NCI-H1436 treated with DMSO at 0.1 percent for 48 hours (cell line): ENCODE measurements around the gene TEN1.
"Not testable (repeated sequence)": the region's sequence is repeated elsewhere in the genome, so short reads cannot be mapped to it uniquely, and the experiment has no call there.

ENCODE experiments used
- DNase-seq: peaks from one replicate; lab custom pipeline; 2025; lab: John Stamatoyannopoulos, UW

The TEN1 gene

DNA sequence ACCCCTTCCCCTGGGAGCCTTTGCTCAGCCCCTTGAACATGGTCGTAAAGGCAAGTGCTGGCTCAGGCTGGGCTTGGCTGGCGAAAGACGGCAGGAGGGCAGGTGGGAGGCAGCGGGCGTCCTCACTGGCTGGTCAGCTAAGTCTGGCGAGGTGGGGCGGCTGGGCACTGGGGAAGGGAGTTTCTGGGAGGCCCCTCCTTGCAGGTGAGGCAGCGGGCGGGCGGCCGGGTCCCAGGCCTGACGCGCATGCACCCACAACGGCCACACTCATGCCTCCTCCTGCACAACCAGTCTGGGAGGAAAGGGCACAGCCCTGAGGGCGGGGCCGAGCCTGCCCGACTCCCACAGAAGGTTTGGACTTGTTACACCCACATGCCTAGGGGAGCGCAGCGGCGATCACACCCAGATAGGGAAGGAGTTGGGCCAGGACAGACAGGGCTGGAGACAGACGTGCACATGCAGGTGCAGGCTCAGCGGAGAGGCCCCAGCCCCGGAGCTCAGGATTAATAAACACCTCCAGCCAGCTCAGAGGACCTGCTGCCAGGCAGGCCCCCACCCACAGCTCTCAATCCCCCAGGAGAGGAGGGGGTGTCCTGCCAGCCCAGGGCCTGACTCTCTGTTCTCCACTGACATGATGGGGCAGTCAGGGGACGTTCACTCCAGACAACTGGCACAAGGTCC, 48.3 kb downstream of the TEN1 start, which contains the start of gene EVPL:
Gene EVPL (minus strand): TSS at position 148 of the 681 bp plus-strand sequence. CDS start 108 bp downstream, at position 40.
- no peak for DNase-seq

DNA sequence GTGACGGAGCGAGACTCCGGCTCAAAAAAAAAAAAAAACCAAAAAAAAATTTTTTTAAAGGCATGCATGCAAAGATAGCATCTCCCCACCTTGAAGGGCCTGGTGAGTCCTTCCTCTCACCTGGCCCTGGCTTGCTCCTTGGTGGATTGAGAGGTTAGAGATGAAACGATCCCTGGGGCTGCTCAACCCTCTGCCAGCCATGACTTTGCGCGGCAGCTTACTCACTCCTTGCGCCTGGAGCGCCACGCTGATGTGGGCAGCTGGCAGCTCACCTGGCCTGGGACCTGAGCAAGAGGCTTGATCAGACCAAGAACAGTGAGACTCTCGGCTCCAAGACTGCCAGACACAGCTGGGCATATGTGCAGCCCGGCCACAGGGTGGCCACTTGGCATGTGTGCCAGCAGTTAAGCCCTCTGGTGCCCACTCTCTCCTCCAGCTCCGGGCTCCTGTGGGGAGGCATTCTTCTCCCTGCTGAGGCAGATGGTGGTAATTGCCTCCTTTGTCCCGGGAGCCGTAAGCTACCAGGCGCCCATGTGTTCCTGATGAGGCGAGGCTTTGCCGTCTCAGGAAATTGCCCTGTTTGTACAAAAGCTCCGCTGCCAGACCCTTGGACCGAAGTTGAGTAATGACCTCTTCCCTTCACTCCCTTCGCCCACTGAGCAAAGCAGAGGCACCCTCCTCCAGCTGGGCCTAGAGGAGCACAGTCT, 53.2 kb downstream of the TEN1 start:
- no peak for DNase-seq

DNA sequence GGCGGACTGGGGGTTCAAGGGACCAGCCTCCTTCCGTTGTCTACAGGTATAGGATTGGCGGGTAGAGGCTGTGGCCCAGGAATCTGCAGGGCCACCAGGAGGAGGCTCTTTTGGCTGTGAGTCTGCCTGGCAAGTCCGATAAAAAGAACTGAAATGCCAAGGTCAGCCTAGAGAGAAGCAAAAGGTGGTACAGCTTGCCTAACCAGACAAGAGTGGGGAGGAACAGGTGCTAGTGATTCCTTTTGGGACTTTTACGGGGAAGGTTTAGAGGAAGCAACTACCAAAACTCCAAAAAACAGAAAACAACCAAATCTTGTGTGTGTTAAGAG, 53.7 kb downstream of the TEN1 start:
- no peak for DNase-seq

DNA sequence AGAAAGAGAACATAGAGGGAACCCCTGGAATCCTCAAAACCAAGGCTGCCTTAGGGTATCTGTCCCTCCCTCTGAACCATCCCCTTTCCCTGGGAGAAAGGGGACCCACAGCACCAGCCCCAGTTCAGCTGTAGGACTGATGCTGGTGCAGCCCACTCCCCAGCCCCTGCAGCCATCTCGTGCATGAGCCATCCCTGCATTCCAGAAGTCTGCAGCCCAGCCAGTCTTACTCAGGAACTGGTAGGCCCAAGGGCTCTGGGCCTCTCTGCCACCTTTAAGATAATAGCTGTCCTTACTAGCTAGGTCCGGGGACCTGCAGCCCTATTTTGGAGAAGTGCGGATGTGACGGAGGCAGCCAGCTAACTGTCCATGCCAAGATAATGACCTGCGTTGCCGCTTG, 54.1 kb downstream of the TEN1 start:
- no peak for DNase-seq

DNA sequence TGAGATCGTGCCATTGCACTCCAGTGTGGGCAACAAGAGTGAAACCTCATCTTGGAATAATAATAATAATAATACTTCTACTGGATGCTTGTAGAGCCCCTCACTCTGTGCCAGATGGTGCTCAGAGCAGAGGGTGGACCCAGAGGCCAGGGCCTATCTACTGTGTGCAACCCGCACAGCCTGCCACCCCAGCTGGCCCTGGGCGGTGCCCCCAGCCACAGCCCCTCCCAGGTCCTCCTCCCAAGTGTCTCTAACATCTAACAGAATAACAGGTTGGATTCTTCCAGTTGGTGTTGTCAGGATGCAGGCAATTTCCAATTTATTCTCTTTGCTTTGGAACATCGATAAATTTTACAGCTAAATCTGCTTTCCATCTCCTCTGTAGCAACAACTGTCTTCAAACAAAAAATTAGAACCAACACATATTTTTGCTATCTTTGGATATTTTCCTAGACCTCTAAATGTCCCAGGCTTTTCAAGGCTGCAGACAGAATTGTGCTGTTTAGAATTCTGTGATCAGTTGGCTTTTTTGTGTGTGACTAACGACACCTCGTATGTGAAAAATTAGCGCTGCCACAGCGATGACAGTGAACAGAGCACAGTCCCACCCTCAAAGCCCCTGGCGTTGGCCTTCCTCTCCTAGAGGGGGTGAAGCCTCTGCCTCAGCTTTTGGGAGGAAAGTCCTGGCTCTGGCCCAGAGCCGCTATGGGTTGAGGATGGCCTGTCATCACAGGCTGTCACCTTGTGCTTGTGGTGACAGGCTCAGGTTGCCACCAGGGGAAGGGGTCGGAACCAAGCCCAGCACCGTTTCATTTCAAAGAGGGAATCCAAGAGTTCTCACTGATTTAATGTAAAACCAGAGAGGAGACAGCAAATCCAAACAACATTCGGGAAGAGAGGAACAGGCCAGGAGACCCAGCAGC, 55.6 kb downstream of the TEN1 start:
- DNase-seq = no peak

DNA sequence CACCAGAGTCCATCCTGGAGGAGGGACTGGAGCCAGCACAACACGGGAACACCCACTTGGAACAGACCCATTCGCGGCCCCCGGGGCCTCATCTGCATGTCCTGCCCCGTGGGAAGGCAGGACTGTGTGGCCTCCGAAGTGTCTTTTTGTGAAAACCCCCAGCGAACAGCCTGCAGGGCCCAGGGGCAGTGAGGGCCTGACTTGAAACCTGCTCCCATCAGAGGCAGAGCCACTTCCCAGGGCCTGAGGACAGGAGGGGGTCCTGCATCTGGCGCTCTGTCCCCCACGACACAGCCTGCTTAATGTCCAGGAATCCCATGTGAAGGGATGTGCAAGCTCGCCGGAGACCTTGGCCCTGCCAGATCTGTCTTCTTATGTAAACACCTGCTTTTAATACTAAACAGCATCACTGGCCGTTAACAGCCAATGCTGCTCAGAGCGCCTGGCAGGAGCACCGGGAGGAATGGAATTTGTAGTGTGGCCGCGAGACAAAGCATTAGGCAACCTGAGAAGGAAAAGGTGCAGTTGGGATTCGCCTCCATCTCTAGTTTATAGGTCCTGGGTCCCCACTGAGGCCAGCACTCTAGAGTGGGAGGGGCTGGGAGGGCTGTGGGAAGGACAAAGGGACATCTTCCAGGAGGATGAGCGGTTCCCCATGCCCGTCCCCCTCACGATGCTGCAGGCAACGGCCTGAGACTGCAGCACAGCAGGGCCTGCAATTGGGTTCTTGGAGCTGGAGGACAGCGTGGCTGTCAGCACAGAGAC, 57.6 kb downstream of the TEN1 start:
- no peak for DNase-seq

DNA sequence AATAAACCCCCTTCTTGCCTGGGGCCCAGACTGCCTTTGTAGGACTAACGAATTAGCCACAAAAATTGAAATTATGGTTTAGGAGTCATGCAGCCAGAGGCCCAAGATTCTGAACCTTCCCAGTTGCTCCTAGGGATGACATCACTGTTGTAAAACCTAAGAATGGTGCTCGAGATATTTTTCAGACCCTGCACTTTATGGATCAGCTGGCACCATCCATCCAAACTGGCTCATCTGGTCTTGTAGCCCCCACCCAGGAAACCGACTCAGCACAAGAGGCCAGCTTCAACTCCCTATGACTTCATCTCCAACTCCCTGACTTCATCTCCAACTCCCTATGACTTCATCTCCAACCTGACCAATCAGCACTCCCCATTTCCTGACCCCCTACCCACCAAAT, 59.0 kb downstream of the TEN1 start:
- no peak for DNase-seq

DNA sequence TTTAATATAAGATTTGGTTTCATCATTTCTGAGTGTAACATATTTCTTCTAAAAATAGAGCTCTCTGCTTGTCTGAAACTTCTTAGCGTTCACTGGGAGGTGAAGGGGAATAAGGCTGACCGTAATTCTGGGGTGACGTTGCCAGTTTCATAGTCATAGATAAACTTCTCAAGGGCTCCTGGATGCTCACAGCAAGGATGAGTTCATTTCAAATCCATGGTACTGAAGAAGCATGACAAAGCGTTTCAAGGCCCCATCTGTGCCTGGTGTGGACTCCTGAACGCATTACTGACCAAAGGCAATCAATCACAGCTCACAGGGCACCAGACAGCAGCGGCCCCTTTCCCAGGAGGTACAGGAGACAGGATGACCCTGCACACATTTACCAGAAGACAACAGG, 60.1 kb downstream of the TEN1 start:
- DNase-seq = no peak

DNA sequence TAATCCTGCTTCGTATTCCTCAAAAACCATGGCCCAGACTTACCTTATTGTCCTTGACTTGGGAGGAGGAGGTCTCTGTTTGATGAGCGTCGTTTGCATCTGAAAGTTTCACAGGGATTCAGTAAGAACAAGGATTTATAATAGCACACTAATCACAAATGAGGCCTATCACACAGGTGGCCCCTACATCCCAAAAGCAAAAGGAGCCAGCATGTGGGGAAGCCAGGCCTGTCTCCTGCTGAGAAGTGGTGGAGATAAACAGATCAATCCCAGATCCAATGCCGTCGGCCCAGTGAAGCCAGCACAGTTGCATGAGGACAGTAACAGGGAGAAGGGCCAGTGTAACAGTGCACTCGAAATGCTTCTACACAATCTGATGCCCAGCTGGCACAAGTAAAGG, 61.3 kb downstream of the TEN1 start:
- no peak for DNase-seq

DNA sequence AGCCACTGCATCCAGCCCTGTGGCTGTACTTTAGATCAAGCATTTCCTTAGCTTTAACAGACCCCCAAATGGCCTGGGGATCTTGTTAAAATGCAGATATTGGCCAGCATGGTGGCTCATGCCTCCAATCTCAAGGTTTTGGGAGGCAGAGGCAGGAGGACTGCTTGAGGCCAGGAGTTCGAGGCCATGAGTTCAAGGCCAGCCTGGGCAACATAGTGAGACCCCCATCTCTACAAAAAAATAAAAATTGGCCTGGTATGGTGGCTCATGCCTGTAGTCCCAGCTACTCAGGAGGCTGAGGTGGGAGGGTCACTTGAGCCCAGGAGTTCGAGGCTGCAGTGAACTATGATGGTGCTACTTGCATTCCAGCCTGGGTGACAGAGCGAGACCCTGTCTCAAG, 63.8 kb downstream of the TEN1 start:
- not testable (repeated sequence) for DNase-seq

DNA sequence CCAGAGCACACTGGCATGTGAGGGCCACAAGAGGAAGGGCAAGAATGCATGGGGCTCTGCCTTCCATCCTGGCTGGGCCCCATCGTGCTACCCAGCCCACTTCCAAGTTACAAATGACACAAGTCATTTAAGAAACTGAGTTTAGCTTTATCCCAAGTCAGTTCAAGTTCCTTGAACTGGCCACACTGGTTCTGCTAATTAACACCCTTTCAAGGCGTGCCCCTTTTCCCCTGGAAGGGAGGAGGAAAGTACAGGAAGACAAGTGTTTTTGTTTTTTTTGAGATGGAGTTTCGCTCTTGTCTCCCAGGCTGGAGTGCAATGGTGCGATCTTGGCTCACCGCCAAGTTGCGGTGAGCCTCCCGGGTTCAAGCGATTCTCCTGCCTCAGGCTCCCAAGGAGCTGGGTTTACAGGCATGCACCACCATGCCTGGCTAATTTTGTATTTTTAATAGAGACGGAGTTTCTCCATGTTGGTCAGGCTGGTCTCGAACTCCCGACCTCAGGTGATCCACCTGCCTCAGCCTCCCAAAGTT, 65.5 kb downstream of the TEN1 start:
- DNase-seq = not testable (repeated sequence)

DNA sequence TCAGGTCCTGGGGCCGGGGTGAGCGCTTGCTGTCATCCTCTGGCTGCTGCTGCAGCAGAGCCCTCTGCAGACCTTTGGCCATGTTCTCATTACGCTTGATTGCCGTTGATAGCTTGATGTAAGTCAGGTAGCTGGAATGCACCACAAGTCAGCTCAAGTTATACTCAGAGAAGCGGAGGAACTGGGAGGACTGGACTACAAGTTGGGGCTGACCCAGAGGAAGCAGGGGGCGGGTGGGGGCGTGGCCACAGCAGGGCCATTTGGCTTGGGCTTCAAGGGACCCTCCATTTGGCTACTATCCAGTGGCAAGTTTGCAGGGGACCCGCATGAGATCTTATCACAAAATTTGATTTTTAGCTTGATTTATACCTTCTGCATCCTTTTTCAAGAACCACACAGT, 67.0 kb downstream of the TEN1 start:
- no peak for DNase-seq

DNA sequence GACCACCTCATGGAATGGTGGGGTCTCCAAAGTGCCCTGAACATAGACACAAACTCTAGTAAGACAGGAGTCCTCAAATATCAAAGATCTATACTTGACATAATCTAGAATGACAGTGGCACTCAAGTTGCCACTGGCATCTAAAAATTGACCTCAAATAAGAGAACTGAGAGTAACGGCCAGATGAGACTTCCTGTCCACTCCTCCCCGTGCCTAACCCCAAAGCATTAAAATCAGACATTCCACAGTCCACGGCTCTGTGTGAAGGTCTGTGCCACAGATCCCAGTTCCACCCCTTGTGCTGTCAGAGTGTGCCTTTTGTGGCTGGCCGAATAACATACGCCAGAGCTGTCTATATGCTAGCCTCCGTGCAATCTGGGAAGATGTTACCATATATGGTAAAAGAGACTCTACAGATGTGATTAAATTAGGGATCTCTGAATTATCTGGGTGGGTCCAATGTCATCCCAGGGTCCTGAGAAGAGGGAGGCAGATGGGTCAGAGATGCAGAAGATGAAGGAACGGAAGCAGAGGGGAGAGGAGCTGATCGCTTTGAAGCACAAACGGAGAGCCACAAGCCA, 69.1 kb downstream of the TEN1 start:
- no peak for DNase-seq

DNA sequence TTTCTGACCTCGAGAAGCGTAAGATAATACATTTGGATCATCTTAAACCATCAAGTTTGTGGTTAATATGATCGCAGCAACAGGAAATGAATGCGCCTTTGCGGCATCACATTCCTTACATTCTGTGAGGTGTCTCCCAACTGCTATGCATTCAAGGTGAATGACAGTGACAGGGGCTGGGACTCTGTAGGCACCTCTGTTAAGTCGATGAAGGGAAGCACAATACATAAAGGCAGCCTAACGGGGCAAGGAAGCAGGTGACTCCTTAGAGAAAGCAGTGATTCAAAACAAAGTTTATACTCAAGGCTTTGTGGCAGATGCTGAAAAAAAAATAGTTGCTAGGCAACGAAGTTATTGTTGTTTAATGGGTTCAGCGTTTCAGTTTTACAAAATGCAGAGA, 69.7 kb downstream of the TEN1 start:
- DNase-seq = no peak

DNA sequence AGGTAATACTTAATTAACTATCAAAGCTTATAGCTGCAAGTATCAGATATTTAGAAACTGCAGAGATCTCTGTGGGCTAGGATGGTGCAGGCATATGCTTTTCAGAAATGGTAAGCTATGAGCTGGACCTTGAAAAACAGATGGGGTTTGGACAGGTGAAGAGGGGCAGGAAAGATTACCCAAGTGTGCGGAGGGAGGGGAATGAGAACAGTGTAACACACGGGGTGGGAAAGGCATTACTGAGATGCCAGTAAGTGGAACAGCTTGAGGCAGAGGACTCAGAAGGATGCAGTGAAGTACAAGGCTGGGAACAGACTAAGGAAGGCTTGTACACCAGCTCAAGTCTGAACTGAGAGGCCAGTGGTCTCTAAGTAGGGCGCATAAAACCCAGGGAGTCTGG, 70.2 kb downstream of the TEN1 start:
- no peak for DNase-seq

DNA sequence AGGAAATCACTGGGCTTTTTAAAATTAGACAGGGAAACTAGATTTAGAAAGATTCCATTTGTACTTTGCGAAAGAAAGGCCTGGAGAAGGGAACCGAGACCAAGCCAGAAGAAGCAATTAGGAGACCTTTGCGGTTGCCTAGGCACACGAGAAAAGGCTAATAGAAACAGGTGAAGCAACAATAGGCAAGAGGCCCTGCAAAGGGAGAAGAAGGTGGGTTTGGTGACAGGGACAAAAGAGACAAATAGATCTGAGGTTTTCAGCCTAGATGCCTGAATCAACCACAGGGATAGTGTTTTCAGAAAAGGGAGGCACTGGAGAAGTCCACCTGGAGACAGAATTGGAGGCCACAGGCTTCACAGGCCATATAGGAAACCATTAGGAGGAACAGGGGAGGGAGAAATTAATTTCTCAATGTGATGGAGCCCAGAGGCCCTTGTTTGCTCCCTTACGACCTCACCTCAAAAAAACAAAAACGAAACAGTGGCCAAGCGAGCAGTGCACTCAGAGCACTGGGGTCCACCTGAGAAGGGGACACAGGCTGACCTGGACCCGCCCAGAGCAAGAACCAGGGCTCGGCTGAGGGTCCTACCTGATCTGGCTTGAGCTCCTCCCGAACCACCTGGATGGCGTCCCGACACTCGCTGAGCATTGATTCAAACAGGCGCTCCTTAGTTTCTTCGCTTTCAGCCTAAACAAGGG, 70.9 kb downstream of the TEN1 start:
- no peak for DNase-seq
